C4-2B (cell line): ENCODE results near the gene TSPEAR.

Experiments used
- CTCF ChIP-seq: fragments of 450-650 bp; conservative IDR thresholded peaks from 2 replicates; pipeline ENCODE4 v1.5.1; 2017; ENCODE audit warnings: mild to moderate bottlenecking
- ZFX ChIP-seq: fragments of 450-650 bp; IDR thresholded peaks from 2 replicates; pipeline ENCODE4 v1.6.1; 2017

GRCh38 chr21:44653656-44654575, 57.5 kb downstream of the TSPEAR start:
- TF ChIP-seq CTCF (no peak), ZFX (no peak)
